ENCODE data around the gene FRMD5. TPM values are rescaled to one million over a fixed set of nuclear protein-coding genes. Genes with fewer than 3 reads are reported as not detected.

FRMD5 gene
- total and polyA plus RNA-seq, 2 donors (not counting 1 experiment from before 2014, with no cell fraction given), result 1.9 to 4.3 TPM

GRCh38 chr15:43903864-43904290, 291.2 kb downstream of the FRMD5 start:
- no peak overlapping the region for H3K27ac ChIP-seq (ENCODE audit: insufficient read depth, low read length)
- no peak for TF ChIP-seq EZH2 (IDR thresholded peaks at IDR 0.05; ENCODE audit: low read length, missing control alignments)
- TF ChIP-seq CTCF (conservative IDR thresholded peaks at IDR 0.05 in 1 of 2, IDR thresholded peaks at IDR 0.05 in 1 of 2; ENCODE audit: low read depth in 1 of 2, low read length in 2 of 2), result peak; percentile 76 to 94
- H3K4me2 ChIP-seq (ENCODE audit: extremely low read depth, insufficient read depth, low read length), result no peak overlapping the region
- H4K20me1 ChIP-seq (ENCODE audit: control insufficient read depth, extremely low read depth, insufficient read depth, low read length), result no peaks in the 10 kb centered on the region
- peak; percentile 48 to 66 for DNase-seq (ENCODE audit: low read depth in 2 of 2)
- no peak overlapping the region for H3K4me3 ChIP-seq (replicated peaks in 1 of 4; ENCODE audit: control extremely low read depth in 1 of 4, insufficient read depth in 1 of 4, low read depth in 3 of 4, low read length in 4 of 4)
- no peaks in the 10 kb centered on the region for H3K4me1 ChIP-seq (ENCODE audit: control insufficient read depth, extremely low read depth, insufficient read depth, low read length)
- H3K9ac ChIP-seq (ENCODE audit: insufficient read depth, low read length), result no peak overlapping the region
- H3K27me3 ChIP-seq (ENCODE audit: control insufficient read depth, insufficient read depth, low read length), result no peaks in the 10 kb centered on the region
- no peaks in the 10 kb centered on the region for H3K79me2 ChIP-seq (ENCODE audit: control insufficient read depth, insufficient read depth, low read length)
- H3K9me3 ChIP-seq (ENCODE audit: control insufficient read depth, insufficient read depth, low read depth, low read length), result no peaks in the 10 kb centered on the region
- peaks cover 2% of the 10 kb centered on the region for H3K36me3 ChIP-seq (ENCODE audit: control insufficient read depth, insufficient read depth, low read length)
- no peak overlapping the region for H2AFZ ChIP-seq (ENCODE audit: low read length)

- Histone ChIP-seq H3K4me2 (ENCODE audit: extremely low read depth, insufficient read depth, low read length) (no peak overlapping the region), H3K4me1 (ENCODE audit: control insufficient read depth, extremely low read depth, insufficient read depth, low read length) (peaks cover 2% of the 10 kb centered on the region), H3K27ac (ENCODE audit: insufficient read depth, low read length) (no peak overlapping the region), H3K79me2 (ENCODE audit: control insufficient read depth, insufficient read depth, low read length) (no peaks in the 10 kb centered on the region), H4K20me1 (ENCODE audit: control insufficient read depth, extremely low read depth, insufficient read depth, low read length) (no peaks in the 10 kb centered on the region), H3K9me3 (ENCODE audit: control insufficient read depth, insufficient read depth, low read depth, low read length) (no peaks in the 10 kb centered on the region), H2AFZ (ENCODE audit: low read length) (no peak overlapping the region), H3K9ac (ENCODE audit: insufficient read depth, low read length) (no peak overlapping the region), H3K36me3 (ENCODE audit: control insufficient read depth, insufficient read depth, low read length) (peaks cover 2% of the 10 kb centered on the region), H3K27me3 (ENCODE audit: control insufficient read depth, insufficient read depth, low read length) (no peaks in the 10 kb centered on the region), H3K4me3 (replicated peaks in 1 of 4; ENCODE audit: control extremely low read depth in 1 of 4, insufficient read depth in 1 of 4, low read depth in 3 of 4, low read length in 4 of 4) (no peak overlapping the region)
- DNase-seq (ENCODE audit: low read depth in 2 of 2), result no peak
- no peak for TF ChIP-seq CTCF (conservative IDR thresholded peaks at IDR 0.05 in 1 of 2, IDR thresholded peaks at IDR 0.05 in 1 of 2; ENCODE audit: low read depth in 1 of 2, low read length in 2 of 2)
- TF ChIP-seq EZH2 (IDR thresholded peaks at IDR 0.05; ENCODE audit: low read length, missing control alignments), result no peak
These were observed 293.6 kb downstream of the FRMD5 start for GRCh38 chr15:43901495-43901894.

- Histone ChIP-seq H3K27ac (ENCODE audit: insufficient read depth, low read length) (no peak overlapping the region), H3K4me2 (ENCODE audit: extremely low read depth, insufficient read depth, low read length) (no peak overlapping the region), H3K9ac (ENCODE audit: insufficient read depth, low read length) (no peak overlapping the region)
These were observed 294.1 kb downstream of the FRMD5 start for GRCh38 chr15:43900996-43901395.

More at GRCh38 chr15:43900996-43901395, 294.1 kb downstream of the FRMD5 start:
- no peaks in the 10 kb centered on the region for H3K27me3 ChIP-seq (ENCODE audit: control insufficient read depth, insufficient read depth, low read length)
- no peaks in the 10 kb centered on the region for H3K9me3 ChIP-seq (ENCODE audit: control insufficient read depth, insufficient read depth, low read depth, low read length)
- H3K36me3 ChIP-seq (ENCODE audit: control insufficient read depth, insufficient read depth, low read length), result peaks cover 2% of the 10 kb centered on the region
- no peak overlapping the region for H3K4me3 ChIP-seq (replicated peaks in 1 of 4; ENCODE audit: control extremely low read depth in 1 of 4, insufficient read depth in 1 of 4, low read depth in 3 of 4, low read length in 4 of 4)
- H2AFZ ChIP-seq (ENCODE audit: low read length), result no peak overlapping the region
- no peaks in the 10 kb centered on the region for H4K20me1 ChIP-seq (ENCODE audit: control insufficient read depth, extremely low read depth, insufficient read depth, low read length)
- no peaks in the 10 kb centered on the region for H3K79me2 ChIP-seq (ENCODE audit: control insufficient read depth, insufficient read depth, low read length)
- H3K4me1 ChIP-seq (ENCODE audit: control insufficient read depth, extremely low read depth, insufficient read depth, low read length), result peaks cover 3% of the 10 kb centered on the region
- DNase-seq (ENCODE audit: low read depth in 2 of 2), result no peak
- TF ChIP-seq EZH2 (IDR thresholded peaks at IDR 0.05; ENCODE audit: low read length, missing control alignments), result no peak
- TF ChIP-seq CTCF (conservative IDR thresholded peaks at IDR 0.05 in 1 of 2, IDR thresholded peaks at IDR 0.05 in 1 of 2; ENCODE audit: low read depth in 1 of 2, low read length in 2 of 2), result no peak

All from fibroblast of lung (primary cell).